ENCODE measurements around the gene BCDIN3D. TPM values are rescaled to one million over a fixed set of nuclear protein-coding genes. Genes with fewer than 3 reads are reported as not detected.

Gene BCDIN3D
- total RNA-seq, 1 donor from 2014 or later = 3.9 TPM

GRCh38 chr12:49821373-49822287 is 21.3 kb downstream of the BCDIN3D start:
- DNase-seq (ENCODE audit: low spot score) = no peak

DNA sequence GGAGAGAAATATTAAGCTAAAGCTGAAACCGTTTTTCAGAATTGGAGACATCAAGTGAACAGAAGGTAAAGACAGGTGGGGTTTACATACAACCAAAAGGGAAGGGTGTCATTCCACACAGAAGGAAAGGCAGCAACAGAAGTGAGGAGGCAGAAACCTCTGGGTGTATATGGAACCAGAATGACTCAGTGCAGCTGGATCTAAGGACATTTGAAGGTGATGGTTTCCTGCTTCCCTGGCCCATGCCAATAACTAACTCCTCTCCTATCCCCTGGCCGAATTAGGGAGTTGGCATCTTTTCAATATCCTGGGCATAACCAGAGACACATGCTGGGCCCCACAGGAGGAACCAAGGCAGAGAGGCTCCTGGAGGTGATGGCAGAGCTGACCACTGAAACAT is 23.1 kb downstream of the BCDIN3D start:
- no peak for DNase-seq (ENCODE audit: low spot score)

DNA sequence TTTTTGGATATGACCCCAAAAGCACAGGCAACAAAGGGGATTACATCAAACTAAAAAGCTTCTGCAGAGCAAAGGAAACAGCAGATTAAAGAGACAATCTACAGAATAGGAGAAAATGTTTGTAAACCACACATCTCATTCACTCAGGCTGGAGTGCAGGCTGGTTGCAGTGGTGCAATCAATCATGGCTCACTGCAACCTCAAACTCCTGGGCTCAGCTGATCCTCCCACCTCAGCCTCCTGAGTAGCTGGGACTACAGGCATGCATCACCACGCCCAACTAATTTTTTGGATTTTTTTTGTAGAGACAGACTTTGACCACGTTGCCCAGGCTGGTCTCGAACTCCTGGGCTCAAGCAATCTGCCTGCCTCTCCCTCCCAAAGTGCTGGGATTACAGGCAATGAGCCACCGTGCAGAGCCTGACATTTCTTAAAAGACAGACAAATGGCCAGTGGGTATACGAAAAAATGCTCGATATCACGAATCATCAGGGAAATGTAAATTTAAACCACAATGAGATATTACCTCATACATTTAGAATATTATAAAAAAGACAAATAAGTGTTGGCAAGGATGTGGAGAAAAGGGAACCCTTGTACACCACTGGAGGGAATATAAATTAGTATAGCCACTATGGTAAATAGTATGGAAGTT is 24.5 kb downstream of the BCDIN3D start:
- no peak for DNase-seq (ENCODE audit: low spot score)

- DNase-seq (ENCODE audit: low spot score) = no peak
These were observed 29.8 kb downstream of the BCDIN3D start for GRCh38 chr12:49813131-49813530.

DNA sequence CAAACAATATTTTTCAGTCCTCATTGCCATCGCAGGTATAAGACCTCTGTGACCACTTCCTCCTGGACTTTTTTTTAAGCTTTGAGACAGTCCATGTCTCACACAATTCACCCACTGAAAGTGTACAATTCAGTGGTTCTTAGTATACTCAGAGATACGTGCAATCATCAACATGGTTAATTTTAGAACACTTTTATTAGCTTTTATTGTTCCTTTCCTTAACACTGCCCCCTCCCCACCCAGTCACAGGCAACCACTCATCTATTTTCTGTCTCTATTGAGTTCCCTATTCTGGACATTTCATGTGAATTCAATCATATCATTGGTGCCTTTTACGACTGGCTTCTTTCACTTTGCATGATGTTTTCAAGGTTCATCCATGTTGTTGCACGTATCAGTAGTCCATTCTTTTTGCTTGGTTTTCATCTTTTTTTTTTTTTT is 30.9 kb downstream of the BCDIN3D start:
- no peak for DNase-seq (ENCODE audit: low spot score)

GRCh38 chr12:49811136-49811535 is 31.8 kb downstream of the BCDIN3D start:
- no peak for DNase-seq (ENCODE audit: low spot score)

GRCh38 chr12:49809906-49810389 is 33.0 kb downstream of the BCDIN3D start:
- no peak for DNase-seq (ENCODE audit: low spot score)

DNA sequence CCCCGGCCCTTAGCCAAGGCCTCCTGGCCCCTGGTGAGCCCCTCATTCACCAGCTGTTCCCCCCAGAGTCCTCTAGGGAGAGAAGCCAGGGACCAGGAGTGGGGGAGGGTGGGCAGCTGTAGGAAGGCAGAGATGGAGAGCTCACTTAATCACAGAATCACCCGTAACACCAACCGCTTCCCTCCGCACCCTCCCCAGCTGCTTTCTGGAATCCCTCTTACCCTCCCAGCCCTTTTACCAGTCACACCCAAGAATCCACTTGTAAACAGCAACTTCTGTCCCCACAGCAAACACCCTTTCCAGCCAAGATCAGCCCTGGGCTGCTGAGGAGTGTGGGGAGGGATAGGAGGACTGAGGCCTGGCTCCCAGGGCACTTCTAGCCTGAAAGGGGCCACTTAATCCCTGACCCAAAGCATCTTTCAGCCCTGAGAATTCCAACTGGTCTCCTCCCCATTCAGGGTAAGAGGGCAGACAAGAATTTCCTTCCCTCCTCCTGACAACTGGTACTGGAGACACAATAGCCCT is 33.5 kb downstream of the BCDIN3D start:
- DNase-seq (ENCODE audit: low spot score) = no peak

GRCh38 chr12:49808686-49809380 is 34.1 kb downstream of the BCDIN3D start:
- DNase-seq (ENCODE audit: low spot score) = no peak

- no peak for DNase-seq (ENCODE audit: low spot score)
These were observed 34.8 kb downstream of the BCDIN3D start for GRCh38 chr12:49807991-49808580.

GRCh38 chr12:49806877-49807276 is 36.0 kb downstream of the BCDIN3D start:
- no peak for DNase-seq (ENCODE audit: low spot score)

DNA sequence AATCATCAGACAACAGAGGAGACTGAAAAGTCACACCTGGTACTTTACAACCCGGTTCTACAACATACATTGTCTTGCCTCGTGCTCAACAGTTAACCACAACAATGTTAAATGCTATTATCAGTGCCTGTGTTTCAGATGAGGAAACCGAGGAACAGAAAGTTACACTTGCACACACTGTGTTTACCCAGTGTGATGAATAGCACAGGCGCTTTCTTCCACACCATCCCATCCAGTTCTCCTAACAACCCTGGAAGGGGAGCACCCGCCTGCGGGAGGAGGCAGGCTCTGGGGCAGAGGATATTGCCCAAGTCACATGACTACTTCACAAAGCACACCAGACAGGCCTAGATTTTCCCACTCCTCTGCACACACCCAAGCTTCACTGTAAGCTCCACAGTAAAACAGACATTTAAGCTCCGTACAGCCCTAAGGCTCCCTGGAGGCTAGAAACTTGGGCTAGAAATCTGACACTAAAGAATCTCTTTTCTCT is 36.5 kb downstream of the BCDIN3D start:
- DNase-seq (ENCODE audit: low spot score) = no peak

GRCh38 chr12:49805409-49805808 is 37.5 kb downstream of the BCDIN3D start:
- DNase-seq (ENCODE audit: low spot score) = no peak

DNA sequence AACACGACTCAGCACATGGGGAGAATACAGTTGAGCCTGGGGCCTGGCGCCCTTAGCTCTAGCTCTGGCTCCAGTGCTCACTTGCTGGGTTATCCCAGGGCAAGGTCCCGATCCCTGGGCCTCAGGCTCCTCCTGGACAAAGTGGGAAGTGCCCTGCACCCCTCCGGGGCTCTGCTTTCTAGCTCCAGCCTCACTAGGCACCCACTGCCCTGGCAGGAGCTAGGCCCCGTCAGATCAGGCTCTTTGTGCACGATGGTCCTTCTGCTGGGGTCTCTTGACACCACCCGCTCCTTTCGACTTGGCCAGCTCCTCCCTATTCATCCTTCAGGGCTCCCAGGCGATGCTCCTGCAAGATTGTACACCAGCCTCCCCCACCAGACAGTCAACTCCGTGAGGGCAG is 38.1 kb downstream of the BCDIN3D start:
- no peak for DNase-seq (ENCODE audit: low spot score)

GRCh38 chr12:49803693-49804450 is 39.0 kb downstream of the BCDIN3D start:
- no peak for DNase-seq (ENCODE audit: low spot score)

DNA sequence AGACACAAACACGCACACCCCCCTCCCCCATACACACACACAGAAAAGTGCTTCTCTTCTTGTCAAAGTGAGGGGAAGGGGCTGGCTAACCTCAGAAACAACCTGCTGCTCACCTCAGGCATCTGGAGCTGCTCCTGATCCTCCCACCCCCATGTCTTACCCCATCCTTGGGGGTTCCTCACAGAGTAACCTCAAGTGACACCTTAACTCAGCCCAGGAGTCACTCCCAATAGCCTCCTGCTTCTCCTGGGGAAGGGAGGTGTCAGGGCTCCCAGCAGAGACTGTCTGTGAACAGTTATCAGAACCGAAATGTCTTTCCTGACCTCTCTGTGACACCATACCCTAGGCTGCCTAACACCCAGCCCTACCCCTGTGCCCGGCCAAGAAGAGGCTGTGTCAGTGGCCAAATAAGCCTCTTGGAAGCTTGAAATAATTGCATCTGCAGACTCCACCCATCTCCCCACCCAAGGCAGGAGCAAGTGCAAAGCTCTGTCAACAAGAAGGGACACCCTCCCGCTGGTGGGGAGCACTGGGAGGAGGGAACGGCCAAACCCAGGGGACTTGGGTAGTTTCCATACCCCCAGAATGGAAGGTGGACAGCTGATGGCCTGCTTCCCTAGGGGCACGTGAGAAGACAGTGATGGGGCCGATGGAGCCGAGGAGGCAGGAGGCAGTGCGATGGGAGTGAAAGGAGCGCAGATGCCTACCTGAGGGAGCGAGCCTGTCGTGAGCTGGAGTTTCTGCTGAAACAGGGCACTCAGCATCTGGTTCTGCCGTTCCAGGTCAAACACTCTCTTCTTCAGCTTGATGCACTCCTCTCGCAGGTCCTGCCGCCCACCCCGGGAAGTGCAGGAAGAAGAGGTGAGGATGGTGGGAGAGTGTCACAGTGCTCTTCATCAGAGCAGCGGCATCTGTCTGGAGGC is 41.5 kb downstream of the BCDIN3D start:
- no peak for DNase-seq (ENCODE audit: low spot score)

DNA sequence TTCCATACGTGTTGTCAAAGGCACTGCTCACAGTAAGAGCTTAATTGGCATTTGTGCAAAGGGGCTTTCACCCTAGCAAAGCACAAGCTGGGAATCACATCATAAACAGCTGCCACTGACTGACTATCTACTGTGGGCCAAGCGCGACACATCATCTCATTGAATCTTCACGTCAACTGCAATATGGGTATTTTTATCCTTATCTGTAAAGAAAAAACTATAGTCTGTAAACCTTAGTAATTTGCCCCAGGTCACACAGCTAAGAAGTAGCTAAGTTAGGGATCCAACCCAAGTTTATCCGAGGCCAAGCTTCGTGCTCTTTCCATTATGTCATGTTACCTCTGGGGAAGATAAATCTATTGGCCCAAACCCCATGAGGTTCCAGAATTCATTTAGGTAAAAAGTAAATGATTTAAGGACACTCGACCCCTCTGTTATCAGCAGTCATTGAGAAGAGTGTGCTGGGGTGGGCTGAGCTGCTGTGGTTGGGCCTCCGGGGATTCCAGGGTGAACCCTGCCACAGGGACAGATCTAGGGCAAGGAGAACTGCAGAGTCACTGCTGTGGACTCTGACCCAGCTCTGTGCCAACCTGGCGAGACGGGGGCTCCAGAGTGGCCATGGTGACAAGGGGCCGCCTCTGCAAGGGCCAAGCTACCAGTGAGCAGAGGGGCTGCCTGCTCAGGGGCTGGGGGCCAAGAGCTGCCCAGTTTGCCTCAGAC is 42.3 kb downstream of the BCDIN3D start:
- no peak for DNase-seq (ENCODE audit: low spot score)

DNA sequence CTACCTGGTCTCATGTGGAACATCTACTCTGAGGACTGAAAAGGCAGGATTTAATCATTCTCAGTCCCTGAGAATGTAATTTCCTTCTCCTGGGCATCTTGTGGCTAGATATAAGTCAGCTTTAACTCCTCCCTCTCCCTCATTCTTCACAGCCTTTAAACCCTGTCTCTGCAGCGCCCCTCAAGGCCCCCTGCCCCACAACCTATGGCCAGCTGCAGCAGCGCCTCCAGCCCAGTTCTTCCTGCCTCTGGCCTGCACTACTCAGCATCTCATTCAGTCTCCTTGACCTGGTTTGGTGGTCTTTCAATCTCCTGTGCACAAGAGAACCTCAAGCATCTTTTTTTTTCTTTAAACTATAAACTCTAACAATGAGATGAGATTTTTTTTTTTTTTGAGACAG is 44.0 kb downstream of the BCDIN3D start:
- no peak for DNase-seq (ENCODE audit: low spot score)

GRCh38 chr12:49798248-49798647 is 44.7 kb downstream of the BCDIN3D start:
- no peak for DNase-seq (ENCODE audit: low spot score)

All from ureter (tissue), 1 donor.